Measurements from ENCODE around the gene SYNGR3. TPM values are rescaled to one million over a fixed set of nuclear protein-coding genes. Genes with fewer than 3 reads are reported as not detected.

The SYNGR3 gene, protein sequence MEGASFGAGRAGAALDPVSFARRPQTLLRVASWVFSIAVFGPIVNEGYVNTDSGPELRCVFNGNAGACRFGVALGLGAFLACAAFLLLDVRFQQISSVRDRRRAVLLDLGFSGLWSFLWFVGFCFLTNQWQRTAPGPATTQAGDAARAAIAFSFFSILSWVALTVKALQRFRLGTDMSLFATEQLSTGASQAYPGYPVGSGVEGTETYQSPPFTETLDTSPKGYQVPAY
- total RNA-seq (ENCODE audit: low replicate concordance): 0.94 and 4.9 TPM in 2 replicates

GRCh38 chr16:1989209-1990100 is at the start of gene SYNGR3:
SYNGR3 (plus strand) TSS chr16:1989970; CDS start chr16:1990103, 133 bp downstream.

DNA sequence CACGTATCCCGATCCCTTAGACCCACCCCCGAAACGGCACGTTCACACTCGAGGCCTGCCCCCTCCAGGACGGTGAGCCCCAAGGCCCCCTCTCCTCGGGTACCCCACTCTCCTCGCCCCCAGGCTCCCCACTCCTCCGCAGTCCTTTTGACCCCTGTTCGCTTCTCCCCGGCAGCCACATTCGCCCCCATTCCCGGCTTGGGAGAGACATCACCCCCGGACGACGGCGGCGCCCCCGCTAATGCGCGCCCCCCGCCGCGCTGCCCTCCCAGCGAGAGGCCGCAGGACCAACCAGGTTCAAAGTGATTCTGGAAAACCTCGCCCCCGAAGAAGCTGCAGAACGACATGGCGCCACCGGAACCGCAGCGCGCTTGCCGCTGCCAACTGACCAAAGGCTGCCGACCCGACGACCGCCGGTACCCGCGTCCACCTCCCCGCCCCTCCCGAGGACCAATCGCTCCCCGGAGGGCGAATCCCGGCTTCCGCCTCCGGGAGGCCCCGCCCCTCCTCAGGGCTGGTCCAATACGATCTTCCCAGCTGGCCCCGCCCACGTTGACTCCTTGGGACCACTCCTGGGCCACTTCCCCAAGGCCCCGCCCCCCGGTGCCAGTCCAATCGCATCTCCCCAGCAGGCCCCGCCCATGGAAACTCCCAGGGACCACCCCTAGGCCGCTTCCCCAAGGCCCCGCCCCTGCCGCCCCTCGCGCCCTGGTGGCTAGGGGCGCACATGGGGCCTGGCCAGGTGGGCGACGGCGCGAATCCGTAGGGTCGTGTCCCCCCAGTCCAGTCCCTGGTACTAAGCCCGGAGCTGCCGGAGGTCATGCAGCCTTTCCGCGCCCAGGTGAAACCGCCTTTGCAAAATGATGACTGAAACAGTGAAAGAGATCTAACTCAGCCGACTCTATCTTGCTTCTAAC is 46.7 kb upstream of the SYNGR3 start, which contains the start of gene MSRB1:
Gene MSRB1 (minus strand): TSS at position 390 of the 917 bp plus-strand sequence. CDS start 43 bp downstream, at position 347.

GRCh38 chr16:1959269-1960039 is 30.3 kb upstream of the SYNGR3 start, which contains the start of gene NDUFB10:
NDUFB10 (plus strand) TSS chr16:1959538; CDS start chr16:1959625, 87 bp downstream.

GRCh38 chr16:1964506-1965395 is 25.0 kb upstream of the SYNGR3 start, which contains the start of gene RPS2:
RPS2 (minus strand) TSS chr16:1964826; CDS start chr16:1964625, 201 bp downstream.

GRCh38 chr16:1966460-1966859 is 23.3 kb upstream of the SYNGR3 start, which contains the start of gene RNF151:
RNF151 (plus strand) TSS chr16:1966856; CDS start chr16:1966882, 26 bp downstream.

DNA sequence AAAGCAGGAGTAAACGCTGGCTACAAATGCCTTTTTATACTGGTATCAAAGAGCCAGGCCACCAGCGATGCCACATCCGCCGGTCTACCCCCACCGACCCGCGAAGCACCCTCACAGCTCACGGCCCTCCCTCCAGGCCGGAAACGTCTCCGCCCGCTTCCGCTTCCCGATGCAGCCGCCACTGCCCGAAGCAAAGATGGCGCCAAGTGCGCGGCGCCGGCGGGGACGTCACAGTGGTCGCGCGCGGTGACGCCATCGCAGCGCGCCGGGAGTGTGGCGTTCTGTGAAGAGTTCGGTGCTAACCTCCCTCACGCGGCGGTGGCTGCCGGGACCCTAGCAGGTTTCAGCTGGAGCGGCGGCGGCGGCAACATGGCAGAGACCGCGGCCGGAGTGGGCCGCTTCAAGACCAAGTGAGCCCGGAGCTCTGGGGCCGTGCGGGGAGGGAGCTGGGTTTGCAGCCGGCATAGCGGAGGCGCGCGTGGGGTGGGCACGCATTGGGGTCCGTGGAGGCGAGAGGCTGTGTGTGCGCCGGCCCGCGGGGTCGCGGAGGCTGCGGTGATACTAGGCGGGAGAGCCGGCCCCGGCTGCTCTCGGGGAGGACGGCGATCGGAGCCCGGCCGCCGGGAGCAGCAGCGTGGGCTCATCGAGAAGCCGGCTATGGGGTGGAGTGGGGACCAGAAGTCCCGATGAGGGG is 17.8 kb upstream of the SYNGR3 start, which contains the start of gene TBL3:
Gene TBL3 (plus strand): TSS at position 258 of the 694 bp plus-strand sequence. CDS start 112 bp downstream, at position 370.

DNA sequence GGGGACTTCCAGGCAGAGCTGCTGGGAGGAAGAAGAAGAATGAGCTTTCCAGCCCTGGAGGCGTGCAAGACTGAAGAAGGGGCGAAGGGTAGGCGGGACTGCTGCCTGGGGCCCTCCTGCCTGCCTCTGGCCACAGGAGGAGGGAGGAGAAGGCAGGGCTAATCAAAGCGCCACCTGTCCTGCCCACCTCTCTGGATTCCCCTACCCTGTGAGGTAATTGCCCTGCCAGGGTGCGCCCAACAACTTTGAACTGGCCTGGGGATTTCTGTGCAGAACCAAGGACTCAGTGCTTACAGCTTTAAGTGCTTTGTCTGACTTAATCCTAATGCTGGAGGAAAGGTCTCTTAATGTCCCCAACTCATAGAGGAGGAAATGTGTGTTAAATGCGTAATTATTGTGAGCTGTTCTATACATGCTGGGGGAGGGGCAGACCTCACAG is 8.4 kb upstream of the SYNGR3 start, which contains the start of gene NOXO1:
Gene NOXO1 (minus strand): TSS at position 72 of the 439 bp plus-strand sequence. CDS start 290 bp downstream, outside the sequence.

GRCh38 chr16:1983544-1984346 is 6.0 kb upstream of the SYNGR3 start, which contains the start of gene GFER:
GFER (plus strand) TSS chr16:1984193; CDS start chr16:1984219, 26 bp downstream.

GRCh38 chr16:2009791-2010510 is 20.2 kb downstream of the SYNGR3 start, which contains the start of gene ZNF598:
ZNF598 (minus strand) TSS chr16:2009821.

GRCh38 chr16:2019518-2019920 is 29.7 kb downstream of the SYNGR3 start, which contains the start of gene NPW:
NPW (plus strand) TSS chr16:2019785.

GRCh38 chr16:2026461-2027023 is 36.8 kb downstream of the SYNGR3 start, which contains the start of gene NHERF2:
NHERF2 (plus strand) TSS chr16:2026902; CDS start chr16:2027006, 104 bp downstream.

Other genes starting within 250 kb of the SYNGR3 start
- 35.7 and 45.9 TPM in 2 replicates for gene NME3, start 218.4 kb upstream of the SYNGR3 start, total RNA-seq (ENCODE audit: low replicate concordance)
- 5.0 TPM in 2 replicates for gene EME2, start 217.2 kb upstream of the SYNGR3 start, total RNA-seq (ENCODE audit: low replicate concordance)
- gene MRPS34, start 216.8 kb upstream of the SYNGR3 start, total RNA-seq (ENCODE audit: low replicate concordance): 71.6 and 87.2 TPM in 2 replicates
- 30.8 and 55.7 TPM in 2 replicates for gene SPSB3, start 207.4 kb upstream of the SYNGR3 start, total RNA-seq (ENCODE audit: low replicate concordance)
- gene NUBP2, start 207.0 kb upstream of the SYNGR3 start, total RNA-seq (ENCODE audit: low replicate concordance): 30.3 and 65.2 TPM in 2 replicates
- gene IGFALS, start 196.3 kb upstream of the SYNGR3 start, total RNA-seq (ENCODE audit: low replicate concordance): under 0.01 TPM in 2 replicates
- gene HAGH, start 163.1 kb upstream of the SYNGR3 start, total RNA-seq (ENCODE audit: low replicate concordance): 51.5 and 65.6 TPM in 2 replicates
- 71.6 and 134 TPM in 2 replicates for gene FAHD1, start 162.8 kb upstream of the SYNGR3 start, total RNA-seq (ENCODE audit: low replicate concordance)
- 0.23 TPM in 1 of 2 replicates, not detected in the other for gene MEIOB, start 117.8 kb upstream of the SYNGR3 start, total RNA-seq (ENCODE audit: low replicate concordance)
- not detected in 2 replicates for gene HS3ST6, start 71.6 kb upstream of the SYNGR3 start, total RNA-seq (ENCODE audit: low replicate concordance)
- gene MSRB1, start 46.8 kb upstream of the SYNGR3 start, total RNA-seq (ENCODE audit: low replicate concordance): 4.8 and 8.5 TPM in 2 replicates
- gene RPL3L, start 35.3 kb upstream of the SYNGR3 start, total RNA-seq (ENCODE audit: low replicate concordance): 0.12 TPM in 1 of 2 replicates, not detected in the other
- 221 and 281 TPM in 2 replicates for gene NDUFB10, start 30.4 kb upstream of the SYNGR3 start, total RNA-seq (ENCODE audit: low replicate concordance)
- gene RPS2, start 25.1 kb upstream of the SYNGR3 start, total RNA-seq (ENCODE audit: low replicate concordance): 3,947 and 4,144 TPM in 2 replicates
- gene RNF151, start 23.1 kb upstream of the SYNGR3 start, total RNA-seq (ENCODE audit: low replicate concordance): not detected in 2 replicates
- 36.2 and 36.5 TPM in 2 replicates for gene TBL3, start 17.9 kb upstream of the SYNGR3 start, total RNA-seq (ENCODE audit: low replicate concordance)
- not detected in 2 replicates for gene NOXO1, start 8.5 kb upstream of the SYNGR3 start, total RNA-seq (ENCODE audit: low replicate concordance)
- gene GFER, start 5.8 kb upstream of the SYNGR3 start, total RNA-seq (ENCODE audit: low replicate concordance): 6.4 and 11.7 TPM in 2 replicates
- 9.9 and 12.0 TPM in 2 replicates for gene ZNF598, start 19.9 kb downstream of the SYNGR3 start, total RNA-seq (ENCODE audit: low replicate concordance)
- gene NPW, start 29.8 kb downstream of the SYNGR3 start, total RNA-seq (ENCODE audit: low replicate concordance): 0.23 and 0.60 TPM in 2 replicates
- 8.2 and 48.6 TPM in 2 replicates for gene NHERF2, start 36.9 kb downstream of the SYNGR3 start, total RNA-seq (ENCODE audit: low replicate concordance)
- gene NTHL1, start 57.9 kb downstream of the SYNGR3 start, total RNA-seq (ENCODE audit: low replicate concordance): 33.1 and 36.3 TPM in 2 replicates
- 29.4 and 80.4 TPM in 2 replicates for gene TSC2, start 58.0 kb downstream of the SYNGR3 start, total RNA-seq (ENCODE audit: low replicate concordance)
- 63.7 and 174 TPM in 2 replicates for gene PKD1, start 145.9 kb downstream of the SYNGR3 start, total RNA-seq (ENCODE audit: low replicate concordance)
- gene RAB26, start 158.7 kb downstream of the SYNGR3 start, total RNA-seq (ENCODE audit: low replicate concordance): 1.3 and 1.5 TPM in 2 replicates
- 37.0 and 49.5 TPM in 2 replicates for gene TRAF7, start 165.8 kb downstream of the SYNGR3 start, total RNA-seq (ENCODE audit: low replicate concordance)
- 0.08 and 0.47 TPM in 2 replicates for gene CASKIN1, start 206.6 kb downstream of the SYNGR3 start, total RNA-seq (ENCODE audit: low replicate concordance)
- gene MLST8, start 215.5 kb downstream of the SYNGR3 start, total RNA-seq (ENCODE audit: low replicate concordance): 16.5 and 19.7 TPM in 2 replicates
- gene BRICD5, start 220.9 kb downstream of the SYNGR3 start, total RNA-seq (ENCODE audit: low replicate concordance): 2.9 and 4.0 TPM in 2 replicates
- 5.3 and 9.5 TPM in 2 replicates for gene PGP, start 224.9 kb downstream of the SYNGR3 start, total RNA-seq (ENCODE audit: low replicate concordance)
- 26.2 and 33.9 TPM in 2 replicates for gene E4F1, start 233.6 kb downstream of the SYNGR3 start, total RNA-seq (ENCODE audit: low replicate concordance)
- 0.38 and 1.1 TPM in 2 replicates for gene DNASE1L2, start 246.5 kb downstream of the SYNGR3 start, total RNA-seq (ENCODE audit: low replicate concordance)